Measurements from ENCODE around the gene HSP90AB1. TPM values are rescaled to one million over a fixed set of nuclear protein-coding genes. Genes with fewer than 3 reads are reported as not detected.
A peak's percentile ranks its signal among the peaks of the same experiment; 100 is the strongest.

HSP90AB1 gene
- total and polyA plus RNA-seq, 2 of the 8 experiments (the other 6 are each of a cell fraction or from before 2014, with no cell fraction given): 1,564 to 2,297 TPM

GRCh38 chr6:44250718-44251123 lies 3.8 kb downstream of the HSP90AB1 start:
- H4K91ac ChIP-seq (replicated peaks; ENCODE audit: insufficient read length, low read length): no peak overlapping the region
- peaks cover 27 to 58% of the 10 kb centered on the region in 2 experiments for H3K79me2 ChIP-seq (ENCODE audit: control insufficient read depth in 1 of 2, insufficient read depth in 2 of 2, low read length in 2 of 2)
- H2BK12ac ChIP-seq (ENCODE audit: low read depth, low read length): no peak overlapping the region
- H3K23ac ChIP-seq (ENCODE audit: insufficient read length): no peak overlapping the region
- H4K20me1 ChIP-seq (replicated peaks in 1 of 2; ENCODE audit: control insufficient read depth in 1 of 2, insufficient read depth in 2 of 2, low read length in 2 of 2): peaks cover 37 to 46% of the 10 kb centered on the region in 2 experiments
- H2BK120ac ChIP-seq (replicated peaks; ENCODE audit: low read depth, low read length): no peak overlapping the region
- H3K36me3 ChIP-seq (ENCODE audit: control insufficient read depth in 2 of 4, insufficient read depth in 4 of 4, low read length in 3 of 4): peaks cover 54 to 79% (median 68%) of the 10 kb centered on the region in 4 experiments
- no peak overlapping the region for H2AFZ ChIP-seq (ENCODE audit: low read length)
- WGBS, 2 experiments (ENCODE audit: extremely low coverage in 1 of 2, insufficient coverage in 1 of 2, insufficient read length in 1 of 2, insufficient replicate concordance in 2 of 2, low coverage in 1 of 2, low lambda C conversion rate in 2 of 2, missing lambda C conversion rate in 1 of 2): 93% methylated on average over 3 of the region's 3 CpGs; no CpG with 5 or more reads in 1 of the 2 experiments
- peak in 1 of 2 experiments; percentile 70; a peak in 2 of 3 replicates for TF ChIP-seq POLR2A (IDR thresholded peaks at IDR 0.05; ENCODE audit: control extremely low read depth in 1 of 2, low read depth in 2 of 2, low read length in 2 of 2)
- TF ChIP-seq SP2 (IDR thresholded peaks at IDR 0.05; ENCODE audit: low read length): no peak
- no peak for TF ChIP-seq TAF1 (IDR thresholded peaks at IDR 0.05; ENCODE audit: low read depth, low read length)
- no peak for TF ChIP-seq SP4 (IDR thresholded peaks at IDR 0.05; ENCODE audit: low read length)
- 0 out of 2 replicates have a peak, but pooled peaks have one; percentile 43 for TF ChIP-seq ATF2 (IDR thresholded peaks at IDR 0.05; ENCODE audit: low read length)
- H3K4me1 ChIP-seq (replicated peaks in 1 of 4; ENCODE audit: control insufficient read depth in 3 of 4, insufficient read depth in 4 of 4, low read length in 3 of 4): peaks cover 3 to 15% (median 8%) of the 10 kb centered on the region in 4 experiments
- H4K5ac ChIP-seq (ENCODE audit: insufficient read length, low read depth, low read length): no peak overlapping the region
- no peak overlapping the region for H3K9ac ChIP-seq (replicated peaks in 1 of 4; ENCODE audit: extremely low read depth in 1 of 4, low read depth in 3 of 4, low read length in 3 of 4)
- H3K27ac ChIP-seq (ENCODE audit: low read depth, low read length): no peak overlapping the region
- FAIRE-seq: no peak
- no peaks in the 10 kb centered on the region for H3K9me3 ChIP-seq (ENCODE audit: insufficient read depth in 2 of 2, low read depth in 1 of 2, low read length in 1 of 2)
- H3K56ac ChIP-seq (replicated peaks; ENCODE audit: insufficient read length, low read depth, low read length): no peak overlapping the region
- no peak overlapping the region for H3K14ac ChIP-seq (ENCODE audit: insufficient read length)
- DNase-seq (ENCODE audit: low read depth in 1 of 2, low spot score in 2 of 2): no peak
- H4K8ac ChIP-seq (ENCODE audit: extremely low read depth, insufficient read depth, low read length): no peak overlapping the region
- ChIA-PET POLR2A (ENCODE audit: partially characterized antibody) (interaction anchor here (0.8 to 15.1 kb wide), 12 partner anchors 10 to 135 kb away, joined by 3 to 581 read pairs (median 6); partner anchors contain the start of genes HSP90AB1, NFKBIE, SLC29A1 and TMEM151B), CTCF (ENCODE audit: partially characterized antibody) (interaction anchor here (1.1 to 2.4 kb wide), 4 partner anchors 16 to 156 kb away, joined by 3 to 19 read pairs (median 5); no protein-coding TSS in a partner anchor)
- H3K27me3 ChIP-seq (replicated peaks in 1 of 4; ENCODE audit: control insufficient read depth in 3 of 4, extremely low read depth in 1 of 4, insufficient read depth in 3 of 4, low read length in 3 of 4): no peaks in the 10 kb centered on the region
- no peak overlapping the region for H2BK5ac ChIP-seq (ENCODE audit: low read depth, low read length)
- peaks cover 7% of the 10 kb centered on the region for H3K23me2 ChIP-seq (ENCODE audit: low read depth, low read length)
- H3K4me3 ChIP-seq (ENCODE audit: extremely low read depth in 1 of 4, insufficient read depth in 2 of 4, low read depth in 3 of 4, low read length in 4 of 4): no peak overlapping the region
- 0 out of 4 replicates have a peak overlapping the region, but pooled peaks of 1 of the 2 experiments have one; percentile 12 for H3K4me2 ChIP-seq (ENCODE audit: insufficient read depth in 1 of 2, low read depth in 2 of 2, low read length in 2 of 2)
- H3K18ac ChIP-seq (ENCODE audit: extremely low read depth, low read length): no peak overlapping the region
- no peaks in the 10 kb centered on the region; the same call in 1 of the 2 replicates for H3K79me1 ChIP-seq (ENCODE audit: low read depth, low read length)
- H3K4ac ChIP-seq (replicated peaks; ENCODE audit: insufficient read length, low read depth, low read length): no peak overlapping the region
- no peak overlapping the region for H2AK5ac ChIP-seq (ENCODE audit: low read depth, low read length)
- H2BK20ac ChIP-seq (ENCODE audit: low read length): no peak overlapping the region
- H2BK15ac ChIP-seq (ENCODE audit: low read length): no peak overlapping the region
